HFFc6 (cell line): ENCODE measurements around the gene PLD1. TPM values are rescaled to one million over a fixed set of nuclear protein-coding genes. Genes with fewer than 3 reads are reported as not detected.

Experiments
- DNase-seq: peaks from one replicate; pipeline ENCODE4 v3.0.0-alpha.2; 2018
- H3K27ac Mint-ChIP-seq: 2 replicates; pipeline ENCODE4 v1.8.0; 2020; ENCODE audit warnings: mild to moderate bottlenecking, mixed read lengths
- H3K27me3 Mint-ChIP-seq: 2 replicates; pipeline ENCODE4 v1.8.0; 2021; ENCODE audit warnings: mild to moderate bottlenecking, moderate library complexity, mixed read lengths; ENCODE audit not compliant: insufficient read depth
- H3K36me3 Mint-ChIP-seq: 2 replicates; pipeline ENCODE4 v1.8.0; 2021; ENCODE audit warnings: low read depth, mixed read lengths
- H3K4me1 Mint-ChIP-seq: 2 replicates; pipeline ENCODE4 v1.8.0; 2020; ENCODE audit warnings: low read depth, mixed read lengths
- H3K4me3 Mint-ChIP-seq: 2 replicates; pipeline ENCODE4 v1.8.0; 2020; ENCODE audit warnings: mild to moderate bottlenecking, moderate library complexity, mixed read lengths
- H3K9me3 Mint-ChIP-seq: 2 replicates; pipeline ENCODE4 v1.8.0; 2020; ENCODE audit warnings: mild to moderate bottlenecking, mixed read lengths
- CTCF ChIP-seq: fragments of 200-600 bp; sonication (generic); IDR thresholded peaks from 2 replicates; pipeline ENCODE4 v1.5.0; 2021; ENCODE audit warnings: antibody characterized with exemption, mild to moderate bottlenecking
- total RNA-seq, 6 experiments: library from RNA; stranded (reverse); fragmentation: NEBNext Ultra II Directional; extraction: Animal tissue kit (Norgen Biotek cat#: 25700); gene quantifications; 2 replicates in 1 of 6; 3 replicates in 5 of 6; pipeline ENCODE4 v1.2.3, GENCODE V29; 2021

Gene PLD1
- total RNA-seq, 6 experiments from 2014 or later = 4.1 to 6.0 (median 5.3) TPM

GRCh38 chr3:171606151-171606751 lies 204.0 kb downstream of the PLD1 start:
- TF ChIP-seq CTCF = no peak
- Mint-ChIP-seq H3K27ac (no peak overlapping the region), H3K36me3 (no peaks in the 10 kb centered on the region), H3K9me3 (no peaks in the 10 kb centered on the region), H3K27me3 (no peaks in the 10 kb centered on the region), H3K4me3 (no peak overlapping the region), H3K4me1 (no peaks in the 10 kb centered on the region; the same call in 1 of the 2 replicates)
- no peak for DNase-seq

- no peak overlapping the region for H3K27ac Mint-ChIP-seq
- H3K9me3 Mint-ChIP-seq = no peaks in the 10 kb centered on the region
- no peak for DNase-seq
- no peaks in the 10 kb centered on the region for H3K27me3 Mint-ChIP-seq
- H3K4me3 Mint-ChIP-seq = no peak overlapping the region
- H3K36me3 Mint-ChIP-seq = no peaks in the 10 kb centered on the region
- no peak for TF ChIP-seq CTCF
- H3K4me1 Mint-ChIP-seq = no peaks in the 10 kb centered on the region; the same call in 1 of the 2 replicates
Measured at GRCh38 chr3:171604370-171604769, 205.9 kb downstream of the PLD1 start.

- Mint-ChIP-seq H3K4me1 (no peaks in the 10 kb centered on the region; the same call in 1 of the 2 replicates), H3K9me3 (no peaks in the 10 kb centered on the region), H3K27ac (no peak overlapping the region), H3K27me3 (no peaks in the 10 kb centered on the region), H3K4me3 (no peak overlapping the region), H3K36me3 (no peaks in the 10 kb centered on the region)
- TF ChIP-seq CTCF = no peak
- no peak for DNase-seq
Measured at GRCh38 chr3:171602072-171602471, 208.2 kb downstream of the PLD1 start.

GRCh38 chr3:171600030-171600429 lies 210.3 kb downstream of the PLD1 start:
- no peak overlapping the region for H3K27ac Mint-ChIP-seq
- DNase-seq = no peak
- H3K4me1 Mint-ChIP-seq = no peaks in the 10 kb centered on the region
- peaks cover 2% of the 10 kb centered on the region; the same call in 1 of the 2 replicates for H3K27me3 Mint-ChIP-seq
- no peak overlapping the region for H3K4me3 Mint-ChIP-seq
- no peaks in the 10 kb centered on the region for H3K9me3 Mint-ChIP-seq
- TF ChIP-seq CTCF = no peak
- H3K36me3 Mint-ChIP-seq = no peaks in the 10 kb centered on the region

- no peaks in the 10 kb centered on the region for H3K4me1 Mint-ChIP-seq
- H3K27me3 Mint-ChIP-seq = peaks cover 7% of the 10 kb centered on the region
- no peak for DNase-seq
- no peaks in the 10 kb centered on the region for H3K36me3 Mint-ChIP-seq
- no peak overlapping the region for H3K27ac Mint-ChIP-seq
- no peak overlapping the region for H3K4me3 Mint-ChIP-seq
- TF ChIP-seq CTCF = no peak
- H3K9me3 Mint-ChIP-seq = no peaks in the 10 kb centered on the region
Measured at GRCh38 chr3:171598990-171599389, 211.3 kb downstream of the PLD1 start.
